NCI-H69 (cell line): ENCODE results near the gene CACNA1E.

Experiments
- DNase-seq: peaks from one replicate; lab custom pipeline; 2025; lab: John Stamatoyannopoulos, UW

CACNA1E gene

GRCh38 chr1:181767001-181767708 lies 283.8 kb downstream of the CACNA1E start:
- peak; percentile 23 for DNase-seq

GRCh38 chr1:181768211-181768929 lies 285.1 kb downstream of the CACNA1E start:
- DNase-seq: no peak

- DNase-seq: no peak
Measured at GRCh38 chr1:181768930-181769280, 285.6 kb downstream of the CACNA1E start.

GRCh38 chr1:181769846-181770245 lies 286.5 kb downstream of the CACNA1E start:
- DNase-seq: no peak

GRCh38 chr1:181772714-181773113 lies 289.4 kb downstream of the CACNA1E start:
- DNase-seq: no peak

- no peak for DNase-seq
Measured at GRCh38 chr1:181776044-181776443, 292.7 kb downstream of the CACNA1E start.

- no peak for DNase-seq
Measured at GRCh38 chr1:181777286-181777685, 294.0 kb downstream of the CACNA1E start.

- DNase-seq: peak; percentile 18
Measured at GRCh38 chr1:181777812-181778211, 294.5 kb downstream of the CACNA1E start.

GRCh38 chr1:181778640-181779260 lies 295.4 kb downstream of the CACNA1E start:
- DNase-seq: peak; percentile 98

GRCh38 chr1:181779343-181779742 lies 296.0 kb downstream of the CACNA1E start:
- peak; percentile 69 for DNase-seq

GRCh38 chr1:181783208-181783607 lies 299.9 kb downstream of the CACNA1E start:
- no peak for DNase-seq

- DNase-seq: no peak
Measured at GRCh38 chr1:181784039-181784683, 300.8 kb downstream of the CACNA1E start.

GRCh38 chr1:181789395-181789794 lies 306.1 kb downstream of the CACNA1E start:
- DNase-seq: no peak

GRCh38 chr1:181791721-181792120 lies 308.4 kb downstream of the CACNA1E start:
- no peak for DNase-seq

GRCh38 chr1:181793831-181794230 lies 310.5 kb downstream of the CACNA1E start:
- no peak for DNase-seq

- no peak for DNase-seq
Measured at GRCh38 chr1:181794332-181794731, 311.0 kb downstream of the CACNA1E start.

- DNase-seq: no peak
Measured at GRCh38 chr1:181798191-181798926, 315.0 kb downstream of the CACNA1E start.

GRCh38 chr1:181801617-181802016 lies 318.3 kb downstream of the CACNA1E start:
- DNase-seq: no peak

GRCh38 chr1:181802466-181802865 lies 319.1 kb downstream of the CACNA1E start:
- no peak for DNase-seq

- DNase-seq: no peak
Measured at GRCh38 chr1:181803421-181803820, 320.1 kb downstream of the CACNA1E start.

- no peak for DNase-seq
Measured at GRCh38 chr1:181804989-181805388, 321.7 kb downstream of the CACNA1E start.

- no peak for DNase-seq
Measured at GRCh38 chr1:181806746-181807145, 323.4 kb downstream of the CACNA1E start.
